HG03175 (cell line): ENCODE data around the gene CBX7.

ENCODE experiments used
- ATAC-seq: cut with Tn5 transposase; IDR thresholded peaks from one replicate; pipeline ENCODE4 v1.9.1; 2021; ENCODE audit warnings: mild to moderate bottlenecking, moderate library complexity; ENCODE audit not compliant: unreplicated experiment

The CBX7 gene

GRCh38 chr22:39148026-39148726 is 4.3 kb downstream of the CBX7 start:
- ATAC-seq, result no peak

GRCh38 chr22:39147335-39148025 is 5.0 kb downstream of the CBX7 start:
- no peak for ATAC-seq

GRCh38 chr22:39146256-39147101 is 6.0 kb downstream of the CBX7 start:
- no peak for ATAC-seq

- no peak for ATAC-seq
Measured at GRCh38 chr22:39144101-39144767, 8.2 kb downstream of the CBX7 start.

GRCh38 chr22:39142088-39142680 is 10.3 kb downstream of the CBX7 start:
- ATAC-seq, result no peak

GRCh38 chr22:39139933-39140332 is 12.5 kb downstream of the CBX7 start:
- ATAC-seq, result no peak

- no peak for ATAC-seq
Measured at GRCh38 chr22:39138357-39138997, 14.0 kb downstream of the CBX7 start.

- no peak for ATAC-seq
Measured at GRCh38 chr22:39136317-39136716, 16.2 kb downstream of the CBX7 start.

- ATAC-seq, result no peak
Measured at GRCh38 chr22:39135092-39135896, 17.2 kb downstream of the CBX7 start.

GRCh38 chr22:39134366-39135091 is 18.0 kb downstream of the CBX7 start:
- ATAC-seq, result no peak

GRCh38 chr22:39133871-39134270 is 18.6 kb downstream of the CBX7 start:
- no peak for ATAC-seq

GRCh38 chr22:39132871-39133524 is 19.5 kb downstream of the CBX7 start:
- no peak for ATAC-seq

- no peak for ATAC-seq
Measured at GRCh38 chr22:39132281-39132680, 20.2 kb downstream of the CBX7 start.

GRCh38 chr22:39130892-39131855 is 21.3 kb downstream of the CBX7 start:
- ATAC-seq, result no peak

- ATAC-seq, result no peak
Measured at GRCh38 chr22:39130152-39130704, 22.3 kb downstream of the CBX7 start.

- no peak for ATAC-seq
Measured at GRCh38 chr22:39129746-39130145, 22.7 kb downstream of the CBX7 start.

- no peak for ATAC-seq
Measured at GRCh38 chr22:39129081-39129480, 23.4 kb downstream of the CBX7 start.
